Activated CD4-positive, alpha-beta T cell treated with anti-CD3 and anti-CD28 coated beads, Interleukin-10, Interleukin-2, amounts not matched to agents 100 ng/mL and 50 ng/mL, durations not matched to agents 16 hours and 8 hours (primary cell): Measurements from ENCODE around the gene PDE6G.
A peak's percentile ranks its signal among the peaks of the same experiment; 100 is the strongest.

ENCODE experiments used
- DNase-seq: peaks from one replicate; pipeline ENCODE4 v3.0.0-alpha.2; 2020

PDE6G gene

GRCh38 chr17:81656835-81657234 is 493 bp upstream of the PDE6G start:
- DNase-seq: no peak

- DNase-seq: no peak
These were observed 794 bp downstream of the PDE6G start for GRCh38 chr17:81655378-81656117.

GRCh38 chr17:81652906-81653771 is 3.2 kb downstream of the PDE6G start:
- DNase-seq: peak; percentile 17

- no peak for DNase-seq
These were observed 4.7 kb downstream of the PDE6G start for GRCh38 chr17:81651692-81652091.

GRCh38 chr17:81650951-81651350 is 5.4 kb downstream of the PDE6G start:
- no peak for DNase-seq

- DNase-seq: no peak
These were observed 7.6 kb downstream of the PDE6G start for GRCh38 chr17:81648707-81649085.

- no peak for DNase-seq
These were observed 8.2 kb downstream of the PDE6G start for GRCh38 chr17:81648013-81648706.

GRCh38 chr17:81647640-81648012 is 8.7 kb downstream of the PDE6G start:
- no peak for DNase-seq

GRCh38 chr17:81646869-81647600 is 9.3 kb downstream of the PDE6G start:
- no peak for DNase-seq

- no peak for DNase-seq
These were observed 11.1 kb downstream of the PDE6G start for GRCh38 chr17:81644976-81645952.

- no peak for DNase-seq
These were observed 11.8 kb downstream of the PDE6G start for GRCh38 chr17:81644496-81644895.

- DNase-seq: no peak
These were observed 14.4 kb downstream of the PDE6G start for GRCh38 chr17:81641825-81642489.

GRCh38 chr17:81640011-81640410 is 16.3 kb downstream of the PDE6G start:
- no peak for DNase-seq

- no peak for DNase-seq
These were observed 17.7 kb downstream of the PDE6G start for GRCh38 chr17:81638683-81639082.

- peak; percentile 90 for DNase-seq
These were observed 19.6 kb downstream of the PDE6G start, which contains the start of the genes NPLOC4 and TSPAN10 for GRCh38 chr17:81636505-81637288. Gene NPLOC4, minus strand, starts transcription at chr17:81637112. Its CDS starts 182 bp downstream, at chr17:81636930. Gene TSPAN10, plus strand, starts transcription at chr17:81637196. Its CDS starts 5,217 bp downstream, at chr17:81642413.

GRCh38 chr17:81635973-81636504 is 20.3 kb downstream of the PDE6G start:
- peak; percentile 17 for DNase-seq

- no peak for DNase-seq
These were observed 20.9 kb downstream of the PDE6G start for GRCh38 chr17:81635431-81635830.

- DNase-seq: no peak
These were observed 24.9 kb downstream of the PDE6G start for GRCh38 chr17:81631482-81631881.

- DNase-seq: no peak
These were observed 26.1 kb downstream of the PDE6G start for GRCh38 chr17:81630274-81630673.
